H54 (cell line): ENCODE results near the gene SPATA6L.
A peak's percentile ranks its signal among the peaks of the same experiment; 100 is the strongest.
"Not testable (repeated sequence)": the region's sequence is repeated elsewhere in the genome, so short reads cannot be mapped to it uniquely, and the experiment has no call there.

Source experiments
- DNase-seq: peaks from one replicate; pipeline ENCODE4 v3.0.0; 2011; ENCODE audit warnings: low spot score, mixed read lengths; ENCODE audit not compliant: insufficient read length
- FAIRE-seq: peaks from 3 replicates; lab custom pipeline; 2011; peaks lifted over from hg19 to GRCh38; lab: Jason Lieb, UNC
- POLR2A ChIP-seq: IDR thresholded peaks from 2 replicates; pipeline ENCODE4 v1.6.1; 2011; ENCODE audit warnings: low read depth, mild to moderate bottlenecking, low read length

SPATA6L gene

GRCh38 chr9:4639420-4639819 is 26.9 kb downstream of the SPATA6L start:
- no peak for TF ChIP-seq POLR2A
- DNase-seq: no peak
- FAIRE-seq: no peak

GRCh38 chr9:4638968-4639367 is 27.3 kb downstream of the SPATA6L start:
- no peak for TF ChIP-seq POLR2A
- DNase-seq: no peak
- no peak for FAIRE-seq

DNA sequence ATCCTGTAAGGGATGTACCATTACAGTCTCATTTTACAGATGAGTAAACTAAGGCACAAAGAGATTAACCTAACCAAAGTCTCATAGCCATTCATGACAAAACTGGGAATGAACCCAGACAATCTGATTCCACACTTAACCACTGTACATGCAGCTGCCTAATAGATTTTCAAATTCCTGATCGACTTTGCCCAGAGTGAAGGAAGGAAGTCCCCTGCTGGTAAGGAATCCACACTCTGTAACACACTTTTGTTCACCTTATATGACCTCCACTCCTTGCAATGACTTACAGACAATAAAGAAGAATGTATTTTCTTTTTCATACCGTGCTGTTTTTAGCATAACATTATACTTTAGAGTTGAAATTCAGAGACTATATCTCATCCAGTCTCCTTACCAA is 35.4 kb downstream of the SPATA6L start:
- no peak for TF ChIP-seq POLR2A
- FAIRE-seq (peak; percentile 90), DNase-seq (no peak)

- no peak for TF ChIP-seq POLR2A
- DNase-seq: no peak
- no peak for FAIRE-seq
Observed at GRCh38 chr9:4622016-4622415, 44.3 kb downstream of the SPATA6L start.

DNA sequence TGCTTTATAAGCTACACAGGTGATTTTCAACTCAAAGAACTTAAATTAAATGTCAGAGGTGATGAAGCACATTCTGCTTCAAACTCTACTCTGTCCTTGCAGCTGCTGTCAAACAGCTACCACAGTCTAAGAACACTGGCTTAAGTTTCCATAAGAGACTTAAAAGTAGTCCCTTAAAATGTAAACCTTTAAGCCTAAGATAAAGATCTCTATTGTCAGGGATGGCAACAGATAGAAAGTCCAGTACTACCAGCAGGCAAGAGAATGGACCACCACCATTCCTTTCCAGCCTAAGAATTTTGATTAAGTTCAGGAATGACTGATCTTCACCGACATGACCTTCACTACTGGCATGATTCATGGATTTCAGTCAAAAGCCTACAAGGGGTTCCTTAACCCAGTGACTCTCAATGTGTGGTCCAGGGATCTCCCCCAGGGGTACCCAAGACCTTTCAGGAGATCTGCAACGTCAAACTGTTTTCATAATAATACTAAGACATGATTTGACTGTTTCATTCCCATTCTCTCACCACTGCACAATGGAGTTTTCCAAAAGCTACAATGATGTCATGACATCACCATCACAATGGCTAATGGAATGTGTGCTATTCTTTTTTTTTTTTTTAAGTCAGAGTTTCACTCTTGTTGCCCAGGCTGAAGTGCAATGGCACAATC is 45.3 kb downstream of the SPATA6L start:
- TF ChIP-seq POLR2A: no peak
- DNase-seq (no peak), FAIRE-seq (no peak)

DNA sequence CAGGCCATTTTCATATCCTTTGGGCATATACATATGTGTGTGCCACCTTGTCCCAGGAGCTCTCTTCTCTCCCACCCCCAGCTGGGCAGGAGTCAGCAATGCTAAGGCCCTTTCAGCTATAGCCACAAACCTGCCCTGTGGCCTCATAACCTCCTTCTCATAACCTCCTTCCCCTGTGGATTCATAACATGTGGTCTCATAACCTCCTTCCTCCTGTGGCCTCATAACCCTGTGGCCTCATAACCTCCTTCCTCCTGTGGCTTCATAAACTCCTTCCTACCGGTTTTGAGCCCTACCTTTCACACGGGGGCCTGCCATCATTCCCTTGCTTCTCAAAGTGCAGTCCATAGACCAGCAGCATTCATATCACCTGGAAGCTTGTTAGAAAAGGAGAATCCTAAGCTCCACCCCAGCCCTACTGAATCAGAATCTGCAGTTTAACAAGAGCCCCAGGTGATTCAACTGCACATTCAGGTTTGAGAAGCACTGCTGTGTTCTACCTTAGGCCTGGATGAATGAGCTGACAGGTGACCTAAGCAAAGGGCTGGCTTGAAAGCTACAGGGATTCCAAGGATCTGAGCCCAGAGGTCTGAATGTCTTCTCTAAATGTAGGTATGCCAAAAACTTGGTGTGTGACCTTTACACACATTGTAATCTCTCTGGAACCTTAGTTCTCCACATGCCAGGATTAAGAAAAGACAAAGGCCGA is 46.1 kb downstream of the SPATA6L start:
- DNase-seq: no peak
- no peak for FAIRE-seq
- TF ChIP-seq POLR2A: no peak

DNA sequence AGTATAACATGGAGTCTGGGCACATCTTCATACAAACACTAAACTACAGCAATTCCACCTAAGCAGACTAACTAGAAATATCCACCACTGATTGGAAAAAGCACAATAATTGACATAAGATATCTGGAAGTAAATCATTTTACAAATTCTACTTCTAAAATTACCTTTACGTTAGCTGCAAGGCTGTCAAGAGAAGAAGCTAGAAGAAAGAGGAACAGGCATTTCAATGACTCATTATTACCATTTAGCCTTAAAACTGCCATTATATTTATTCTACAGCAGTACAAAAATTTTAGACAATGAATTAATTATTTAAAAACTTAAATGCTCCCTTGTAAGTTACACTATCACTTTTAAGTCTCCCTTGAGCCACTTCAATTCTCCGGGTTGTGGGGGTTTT is 47.6 kb downstream of the SPATA6L start:
- FAIRE-seq (no peak), DNase-seq (no peak)
- TF ChIP-seq POLR2A: no peak

DNA sequence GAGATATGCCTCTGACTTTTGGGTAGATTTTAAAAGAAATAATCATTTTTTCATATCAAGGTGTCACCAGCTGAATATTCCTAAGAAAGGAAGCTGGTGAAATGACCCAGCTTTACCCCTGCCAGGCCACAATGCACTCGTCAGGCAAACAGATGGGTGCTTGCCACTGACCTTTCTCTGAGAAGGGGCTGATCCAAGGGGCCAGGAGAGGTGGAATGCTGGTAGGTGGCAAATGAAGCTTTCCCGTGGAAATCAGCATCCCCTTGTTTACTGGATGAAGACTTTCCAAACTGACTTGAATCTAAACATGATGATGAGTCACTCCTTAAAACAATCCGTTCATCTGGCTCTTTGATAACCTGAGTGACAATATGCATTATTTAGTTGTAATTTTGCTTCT is 48.5 kb downstream of the SPATA6L start:
- DNase-seq (no peak), FAIRE-seq (no peak)
- no peak for TF ChIP-seq POLR2A

- FAIRE-seq (no peak), DNase-seq (no peak)
- no peak for TF ChIP-seq POLR2A
Observed at GRCh38 chr9:4615778-4616177, 50.5 kb downstream of the SPATA6L start.

DNA sequence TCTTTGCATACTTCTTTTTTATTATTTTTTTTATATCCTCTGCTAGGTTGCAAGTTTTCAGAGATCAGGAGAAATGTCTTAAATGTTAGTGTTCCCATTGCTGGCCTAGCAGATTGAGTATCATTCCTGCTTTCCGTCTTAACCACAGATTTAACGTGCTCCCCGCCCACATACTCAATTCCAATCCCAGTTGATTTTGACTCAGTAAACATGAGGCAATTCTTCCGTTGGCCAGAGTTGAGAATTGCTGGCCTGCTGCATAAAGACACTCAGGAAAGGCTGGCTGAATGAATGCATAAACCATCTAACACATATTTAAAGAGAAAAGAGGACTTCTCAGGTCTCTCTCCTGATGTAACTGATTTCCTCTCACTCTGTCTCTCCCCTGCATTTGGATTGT is 51.0 kb downstream of the SPATA6L start:
- DNase-seq (no peak), FAIRE-seq (no peak)
- no peak for TF ChIP-seq POLR2A

DNA sequence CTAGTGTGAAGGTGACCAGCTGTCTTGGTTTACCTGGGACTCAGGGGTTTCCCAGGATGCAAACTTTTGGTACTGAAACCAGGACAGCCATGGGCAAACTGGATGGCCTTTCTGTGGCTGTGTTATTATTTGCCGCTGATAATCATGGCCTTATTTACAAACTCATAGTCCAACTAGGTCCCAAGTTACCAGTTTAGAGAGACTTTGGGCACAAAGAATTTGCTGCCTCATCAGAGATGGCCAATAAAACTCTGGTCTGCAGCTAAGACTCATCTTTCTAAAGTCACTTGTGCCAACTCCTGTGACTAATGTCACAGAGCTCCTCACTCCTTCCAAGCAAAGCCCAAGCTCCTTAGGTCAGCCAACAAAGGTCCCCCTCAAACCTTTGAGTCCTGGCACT is 51.7 kb downstream of the SPATA6L start:
- FAIRE-seq: no peak
- no peak for TF ChIP-seq POLR2A
- DNase-seq: no peak

- not testable (repeated sequence) for FAIRE-seq, DNase-seq
Observed at GRCh38 chr9:4606033-4606432, 60.2 kb downstream of the SPATA6L start.

DNA sequence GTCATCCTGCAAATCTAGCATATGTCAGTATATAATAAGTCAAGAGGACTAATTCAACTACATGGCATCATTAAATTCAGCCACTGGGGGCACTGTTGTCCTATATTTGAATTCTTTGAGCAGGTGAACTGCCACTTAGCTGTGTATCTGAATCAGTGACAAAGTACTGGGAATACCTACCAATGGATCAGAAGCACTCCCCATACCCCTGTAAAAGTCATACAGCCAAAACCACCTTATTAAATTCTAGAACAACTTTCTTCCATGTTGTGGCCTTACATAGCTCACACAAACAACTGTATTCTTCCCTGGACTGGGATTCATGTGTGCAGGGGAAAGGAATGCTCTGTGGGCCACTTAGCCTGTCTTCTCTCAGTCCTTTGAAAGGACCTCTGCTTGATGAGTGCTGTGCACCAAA is 61.6 kb downstream of the SPATA6L start:
- peak; percentile 89 for FAIRE-seq
- TF ChIP-seq POLR2A: no peak
- DNase-seq: peak; percentile 34

GRCh38 chr9:4603830-4604229 is 62.5 kb downstream of the SPATA6L start:
- FAIRE-seq (no peak), DNase-seq (no peak)
- no peak for TF ChIP-seq POLR2A

GRCh38 chr9:4600368-4600767 is 65.9 kb downstream of the SPATA6L start:
- no peak for DNase-seq
- FAIRE-seq: no peak
- no peak for TF ChIP-seq POLR2A
